ENCODE data around the gene DUOX1. TPM values are rescaled to one million over a fixed set of nuclear protein-coding genes. Genes with fewer than 3 reads are reported as not detected.

The DUOX1 gene
- total RNA-seq, 1 experiment from 2014 or later, result not detected

DNA sequence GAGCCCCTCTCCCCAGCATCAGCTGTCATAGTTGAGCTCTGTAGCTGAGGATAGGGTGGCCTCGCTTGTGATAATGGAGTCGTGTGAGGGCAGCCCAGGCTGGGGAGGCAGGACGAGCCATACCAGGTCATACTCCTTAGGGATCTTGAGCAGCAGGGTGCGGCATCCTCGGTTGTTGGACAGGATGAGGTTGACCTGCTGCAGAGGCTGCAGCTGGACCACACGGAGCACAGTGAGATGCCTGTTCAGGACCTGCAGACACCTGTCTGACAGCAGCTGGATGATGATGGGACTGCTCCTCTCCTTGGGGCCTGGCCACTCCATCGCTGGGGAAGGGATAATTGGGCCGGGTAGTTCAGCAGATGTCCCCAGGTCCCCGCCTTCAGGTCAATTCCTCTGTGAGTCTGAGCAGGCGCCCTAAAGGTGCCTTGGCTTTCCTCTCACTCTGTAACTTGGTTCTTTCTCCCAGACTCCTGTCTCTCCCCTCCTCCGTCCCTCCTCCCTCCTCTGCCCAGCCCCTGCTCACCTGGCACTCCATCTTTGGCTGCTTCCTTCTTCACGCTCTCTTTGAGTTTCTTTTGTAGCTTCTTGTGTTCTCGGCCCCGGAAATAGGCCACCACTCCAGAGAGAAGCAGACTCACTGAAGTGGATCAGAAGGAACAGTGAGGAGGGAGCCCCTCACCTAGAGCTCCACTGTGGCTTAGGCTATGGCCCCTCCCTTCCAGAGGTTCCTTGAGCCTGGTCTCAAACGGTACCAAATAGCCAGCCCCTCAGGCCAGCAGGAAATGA lies 23.6 kb upstream of the DUOX1 start:
- DNase-seq (ENCODE audit: low spot score), result no peak

GRCh38 chr15:45107941-45108630 lies 21.7 kb upstream of the DUOX1 start:
- no peak for DNase-seq (ENCODE audit: low spot score)

DNA sequence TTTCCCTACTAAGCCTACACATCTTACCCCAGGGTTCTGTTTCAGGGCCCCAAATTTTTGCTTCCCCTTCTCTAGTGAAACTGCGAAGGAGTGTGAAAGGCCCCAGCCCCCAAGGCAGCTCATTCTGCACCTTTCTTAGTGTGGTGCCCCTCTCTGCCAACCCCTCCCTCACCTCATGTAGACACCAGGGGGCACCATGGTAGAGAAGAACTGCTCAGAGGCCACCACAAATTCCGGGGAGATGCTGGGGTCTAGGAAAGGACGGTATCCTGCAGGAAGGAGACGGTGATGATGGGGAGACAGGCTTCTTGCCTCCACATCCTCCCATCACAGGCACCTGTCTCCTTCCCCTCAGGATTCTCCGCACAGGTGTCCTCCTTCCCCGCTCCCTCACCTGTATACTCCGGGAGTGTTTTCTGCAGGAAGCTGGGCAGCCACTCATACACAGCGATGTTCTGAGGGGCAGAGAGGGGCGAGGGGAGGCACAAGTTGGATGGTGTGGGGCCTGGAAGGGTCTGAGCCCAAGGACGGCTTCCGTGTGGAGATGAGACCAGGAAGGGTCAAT lies 19.5 kb upstream of the DUOX1 start:
- no peak for DNase-seq (ENCODE audit: low spot score)

GRCh38 chr15:45111390-45112142 lies 18.2 kb upstream of the DUOX1 start:
- DNase-seq (ENCODE audit: low spot score), result no peak

GRCh38 chr15:45112143-45112590 lies 17.6 kb upstream of the DUOX1 start:
- DNase-seq (ENCODE audit: low spot score), result no peak

DNA sequence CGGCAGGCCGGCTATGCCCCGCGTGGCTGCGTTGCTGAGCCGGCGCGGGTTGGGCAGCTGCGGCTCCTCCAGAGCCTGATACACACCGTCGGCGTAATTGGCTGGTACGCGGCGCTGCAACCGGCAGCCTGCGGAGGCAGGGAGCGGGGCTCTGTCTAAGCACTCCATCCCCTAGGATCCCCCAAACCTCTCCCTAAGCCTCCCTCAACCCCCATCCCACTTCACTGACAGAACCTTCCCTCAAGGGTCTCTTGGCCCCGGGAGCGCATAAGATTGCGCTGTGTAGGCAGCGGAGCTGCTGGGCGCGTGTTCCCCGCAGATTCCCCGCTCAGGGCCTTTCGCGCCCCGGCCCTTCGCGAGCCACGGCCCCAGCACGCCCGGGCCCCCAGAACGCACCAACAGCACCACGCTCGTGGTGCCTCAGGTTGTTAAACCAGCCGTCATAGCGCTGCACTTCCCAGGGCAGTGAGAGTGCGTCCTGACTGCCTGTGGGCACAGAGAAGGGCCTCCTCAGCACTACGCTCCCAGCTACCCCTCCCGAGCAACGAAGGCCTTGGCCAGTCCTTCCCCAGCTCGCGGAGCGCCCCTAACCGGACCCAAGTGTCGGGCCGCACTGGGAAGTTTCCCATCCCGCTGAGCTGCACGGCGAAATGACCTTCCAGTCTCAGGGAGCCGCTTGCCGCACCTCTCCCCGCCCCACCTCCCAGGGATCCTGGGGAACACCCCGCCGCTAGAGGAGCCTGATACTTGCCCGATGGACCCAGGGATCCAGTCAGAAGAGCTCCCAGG lies 17.0 kb upstream of the DUOX1 start:
- DNase-seq (ENCODE audit: low spot score), result no peak

GRCh38 chr15:45113380-45113990 lies 16.3 kb upstream of the DUOX1 start:
- DNase-seq (ENCODE audit: low spot score), result no peak

DNA sequence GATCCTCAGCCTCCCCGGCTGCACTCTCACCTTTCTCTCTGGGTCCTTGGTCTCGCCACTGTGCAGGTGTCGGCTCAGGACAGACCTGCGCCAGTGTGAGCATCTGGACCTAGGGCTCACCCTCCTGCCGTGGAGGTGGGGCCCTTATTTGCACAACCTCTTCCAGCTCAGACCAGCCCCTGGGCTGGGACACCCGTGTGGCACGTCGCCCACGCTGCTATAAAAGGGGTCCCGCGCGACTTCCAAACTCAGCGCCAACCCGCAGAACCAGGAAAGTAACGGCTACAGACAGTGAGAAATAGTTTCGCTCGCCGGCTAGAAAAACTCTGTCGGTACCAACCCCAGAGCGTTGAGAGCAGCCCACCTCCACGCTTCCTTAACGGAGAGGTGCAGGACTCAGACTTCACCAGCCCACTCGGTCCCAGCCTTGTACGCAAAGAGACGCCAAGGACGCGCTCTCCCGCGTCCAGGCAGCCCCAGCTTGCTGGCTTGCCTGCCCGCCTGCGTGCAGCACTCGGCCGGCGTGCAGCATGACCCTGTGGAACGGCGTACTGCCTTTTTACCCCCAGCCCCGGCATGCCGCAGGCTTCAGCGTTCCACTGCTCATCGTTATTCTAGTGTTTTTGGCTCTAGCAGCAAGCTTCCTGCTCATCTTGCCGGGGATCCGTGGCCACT lies 15.6 kb upstream of the DUOX1 start, which contains the start of the genes DUOX2 and DUOXA2:
TSS of gene DUOX2 (minus strand) at position 97 of the 675 bp plus-strand sequence. CDS start 761 bp downstream, outside the sequence.
TSS of gene DUOXA2 (plus strand) at position 251 of the 675 bp plus-strand sequence. CDS start at position 531, 280 bp downstream.
- DNase-seq (ENCODE audit: low spot score), result no peak

- no peak for DNase-seq (ENCODE audit: low spot score)
Measured at GRCh38 chr15:45114751-45115085, 15.1 kb upstream of the DUOX1 start.

- no peak for DNase-seq (ENCODE audit: low spot score)
Measured at GRCh38 chr15:45115312-45115820, 14.4 kb upstream of the DUOX1 start.

- no peak for DNase-seq (ENCODE audit: low spot score)
Measured at GRCh38 chr15:45116006-45116481, 13.8 kb upstream of the DUOX1 start.

DNA sequence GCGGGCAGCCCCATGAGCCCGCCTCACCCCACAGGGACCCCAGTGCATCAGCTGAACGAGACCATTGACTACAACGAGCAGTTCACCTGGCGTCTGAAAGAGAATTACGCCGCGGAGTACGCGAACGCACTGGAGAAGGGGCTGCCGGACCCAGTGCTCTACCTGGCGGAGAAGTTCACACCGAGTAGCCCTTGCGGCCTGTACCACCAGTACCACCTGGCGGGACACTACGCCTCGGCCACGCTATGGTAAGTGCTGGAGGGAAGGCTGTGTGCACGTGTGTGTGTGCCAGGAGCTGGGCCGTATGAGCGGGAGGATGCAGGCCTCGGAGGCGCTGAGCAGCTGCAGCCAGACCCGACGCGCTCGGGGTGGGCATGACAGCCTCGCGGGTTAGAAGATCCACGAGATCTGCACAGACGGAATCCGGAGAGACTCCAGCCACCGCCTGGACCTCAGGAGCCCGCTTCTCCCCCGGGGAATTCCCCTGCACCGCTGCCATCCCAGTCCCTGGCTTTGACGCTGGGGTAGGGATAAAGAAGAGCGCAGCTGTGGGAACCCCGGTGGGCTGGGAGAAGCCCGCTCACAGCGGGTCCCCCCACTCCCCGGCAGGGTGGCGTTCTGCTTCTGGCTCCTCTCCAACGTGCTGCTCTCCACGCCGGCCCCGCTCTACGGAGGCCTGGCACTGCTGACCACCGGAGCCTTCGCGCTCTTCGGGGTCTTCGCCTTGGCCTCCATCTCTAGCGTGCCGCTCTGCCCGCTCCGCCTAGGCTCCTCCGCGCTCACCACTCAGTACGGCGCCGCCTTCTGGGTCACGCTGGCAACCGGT lies 13.1 kb upstream of the DUOX1 start:
- DNase-seq (ENCODE audit: low spot score), result no peak

- DNase-seq (ENCODE audit: low spot score), result no peak
Measured at GRCh38 chr15:45117308-45118130, 12.3 kb upstream of the DUOX1 start.

- DNase-seq (ENCODE audit: low spot score), result peak; percentile 84
Measured at GRCh38 chr15:45118131-45118588, 11.6 kb upstream of the DUOX1 start.

- no peak for DNase-seq (ENCODE audit: low spot score)
Measured at GRCh38 chr15:45118996-45119395, 10.8 kb upstream of the DUOX1 start.

DNA sequence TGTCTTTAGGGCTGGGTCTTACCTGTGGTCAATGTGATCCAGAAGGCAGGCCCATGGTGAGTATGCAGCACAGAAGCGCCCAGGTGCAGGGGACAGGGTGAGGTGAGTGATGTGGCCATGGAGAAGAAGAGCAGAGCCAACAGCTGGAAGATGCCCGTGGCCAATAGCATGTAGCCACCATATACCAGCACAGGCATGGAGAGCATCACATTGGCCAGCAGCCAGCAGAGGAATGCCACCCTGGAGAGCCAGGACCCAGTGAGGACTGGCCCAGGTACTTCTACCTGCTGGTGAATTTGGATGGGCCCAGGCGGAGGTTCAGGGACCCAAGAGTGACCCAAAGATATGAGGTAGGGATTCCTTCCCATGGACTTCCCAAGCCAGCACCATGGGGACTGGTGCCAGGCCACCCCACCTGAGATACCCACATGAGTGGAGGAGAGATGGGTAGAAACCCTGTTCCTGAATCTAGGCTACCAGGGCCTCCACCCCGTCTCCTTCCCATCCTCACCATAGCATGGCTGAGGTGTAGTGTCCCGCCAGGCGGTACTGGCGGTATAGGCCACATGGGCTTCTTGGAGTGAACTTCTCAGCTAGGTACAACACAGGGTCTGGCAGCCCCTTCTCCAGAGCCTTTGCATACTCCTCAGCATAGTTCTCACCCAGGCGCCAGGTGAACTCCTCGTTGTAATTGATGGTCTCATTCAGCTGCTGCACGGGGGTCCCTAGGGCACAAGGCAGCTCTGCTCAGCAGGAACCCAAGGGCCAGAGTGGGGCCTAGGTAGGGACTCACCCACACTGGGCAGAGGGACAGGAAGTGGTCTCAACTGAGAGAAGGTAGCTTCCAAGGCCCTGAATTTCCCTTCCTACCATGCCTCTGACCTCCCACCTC lies 9.5 kb upstream of the DUOX1 start:
- no peak for DNase-seq (ENCODE audit: low spot score)

DNA sequence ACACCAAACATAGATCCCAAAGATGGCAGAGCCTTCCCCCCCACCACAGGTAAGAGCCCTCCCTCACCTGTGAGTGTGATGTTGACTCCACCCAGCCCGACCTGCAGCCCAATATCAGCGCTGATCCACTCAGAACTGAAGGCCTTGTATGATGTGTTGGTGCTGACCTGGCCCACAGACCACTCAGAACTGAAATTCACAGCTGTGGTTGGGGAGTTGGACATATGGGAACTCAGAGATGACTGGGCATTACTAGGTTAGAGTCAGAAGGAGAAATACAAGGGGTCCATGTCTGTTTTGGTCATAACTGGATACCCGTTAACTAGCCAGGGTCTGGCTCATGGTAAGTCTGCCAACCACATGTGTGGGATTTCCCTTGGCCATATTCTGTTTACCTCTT lies 8.8 kb upstream of the DUOX1 start:
- DNase-seq (ENCODE audit: low spot score), result no peak

Data from A172 (cell line).